ENCODE measurements around the gene PCDH12.
"Not testable (repeated sequence)": the region's sequence is repeated elsewhere in the genome, so short reads cannot be mapped to it uniquely, and the experiment has no call there.

PCDH12 gene

DNA sequence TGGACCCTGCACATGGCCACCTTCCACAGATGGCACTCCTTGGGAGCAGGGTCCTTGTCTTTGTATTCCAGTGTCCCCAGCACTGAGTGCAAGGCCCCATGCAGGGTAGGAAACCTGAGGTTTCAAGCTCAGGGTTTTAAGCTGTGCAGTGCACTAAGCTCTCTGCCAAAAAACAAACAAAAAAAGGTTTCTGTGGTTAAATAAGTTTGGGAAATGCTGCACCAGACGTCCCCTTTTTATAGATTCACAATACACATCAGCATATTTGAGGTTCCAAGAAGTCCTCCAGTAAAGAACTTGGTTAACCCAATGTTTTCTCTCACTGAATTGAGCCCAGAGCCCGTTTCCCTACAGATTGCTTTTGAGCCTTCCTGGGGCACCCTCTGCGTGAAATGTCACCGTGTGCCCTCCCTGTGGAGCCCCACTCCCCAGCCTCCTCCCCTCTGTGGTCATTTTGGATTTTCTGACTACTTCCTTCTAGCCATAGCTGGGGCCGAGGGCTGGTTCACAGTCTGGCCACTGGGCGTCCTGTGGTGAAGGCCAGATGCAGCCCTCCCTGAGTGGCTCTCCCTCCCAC lies 17.2 kb downstream of the PCDH12 start:
- no peak for DNase-seq (ENCODE audit: low read depth, low spot score)

DNA sequence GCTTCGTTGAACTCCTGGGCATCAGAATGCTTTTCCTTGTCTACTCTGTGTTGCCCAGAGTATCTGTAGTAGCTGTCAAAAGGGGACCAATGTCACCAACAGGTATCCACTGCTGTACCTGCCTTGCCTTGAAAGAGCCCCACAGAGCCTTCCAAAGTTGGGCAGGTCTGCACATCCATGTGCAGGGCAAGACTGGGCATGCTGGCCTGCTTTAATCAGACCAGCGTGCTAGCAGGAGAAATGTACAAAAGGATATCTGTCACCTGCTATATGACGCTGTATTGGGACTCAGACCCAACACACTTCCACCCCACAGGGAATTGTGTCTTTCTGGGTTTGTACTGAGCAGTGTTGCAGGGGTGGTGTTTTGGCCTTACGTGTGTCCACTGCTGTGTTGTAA lies 22.5 kb downstream of the PCDH12 start:
- no peak for DNase-seq (ENCODE audit: low read depth, low spot score)

DNA sequence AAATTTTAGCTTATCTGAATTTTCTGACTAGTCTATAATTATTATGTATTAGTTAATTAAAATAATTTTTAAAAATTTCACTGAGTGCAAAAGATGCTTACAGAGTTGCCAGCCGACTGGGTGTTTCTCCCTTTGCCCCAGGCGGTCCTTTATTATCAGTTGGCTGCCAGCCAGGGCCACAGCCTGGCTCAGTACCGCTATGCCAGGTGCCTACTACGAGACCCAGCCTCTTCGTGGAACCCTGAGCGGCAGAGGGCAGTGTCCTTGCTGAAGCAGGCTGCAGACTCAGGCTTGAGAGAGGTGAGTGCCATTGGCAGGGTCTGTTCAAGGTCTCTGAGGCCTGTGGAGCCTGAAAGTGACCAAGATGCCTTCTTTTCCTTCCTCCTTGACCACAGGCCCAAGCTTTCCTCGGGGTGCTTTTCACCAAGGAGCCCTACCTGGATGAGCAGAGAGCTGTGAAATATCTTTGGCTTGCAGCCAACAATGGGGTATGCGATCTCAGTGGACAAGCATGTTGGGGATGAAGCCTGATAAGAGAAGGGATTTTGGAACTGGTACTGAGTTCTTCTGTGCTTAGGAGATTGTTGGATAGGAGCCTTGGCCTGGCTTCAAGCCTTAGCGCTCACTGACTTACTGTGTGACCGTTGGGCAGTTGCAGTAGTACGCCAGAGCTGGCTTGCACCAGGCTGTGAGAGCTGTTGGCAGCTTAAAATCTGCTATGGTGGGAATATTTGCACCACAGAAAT lies 23.7 kb downstream of the PCDH12 start:
- DNase-seq (ENCODE audit: low read depth, low spot score): no peak

DNA sequence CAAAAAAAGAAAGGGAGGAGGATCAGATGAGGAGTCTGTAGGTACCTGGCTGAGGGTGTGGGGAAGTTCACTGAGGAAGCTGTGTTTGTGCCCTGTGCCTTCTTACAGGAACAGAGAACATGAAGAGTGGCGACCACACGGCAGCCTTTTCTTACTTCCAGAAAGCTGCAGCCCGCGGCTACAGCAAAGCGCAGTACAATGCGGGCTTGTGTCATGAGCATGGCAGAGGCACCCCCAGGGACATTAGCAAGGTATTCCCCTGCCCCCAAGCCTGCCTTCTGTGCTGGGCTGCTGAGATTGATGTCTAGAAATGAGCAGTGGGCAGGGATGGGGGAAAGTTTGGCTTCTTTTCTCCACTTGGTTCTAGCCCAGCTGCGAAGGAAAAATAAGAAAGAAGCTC lies 24.9 kb downstream of the PCDH12 start:
- DNase-seq (ENCODE audit: low read depth, low spot score): no peak

DNA sequence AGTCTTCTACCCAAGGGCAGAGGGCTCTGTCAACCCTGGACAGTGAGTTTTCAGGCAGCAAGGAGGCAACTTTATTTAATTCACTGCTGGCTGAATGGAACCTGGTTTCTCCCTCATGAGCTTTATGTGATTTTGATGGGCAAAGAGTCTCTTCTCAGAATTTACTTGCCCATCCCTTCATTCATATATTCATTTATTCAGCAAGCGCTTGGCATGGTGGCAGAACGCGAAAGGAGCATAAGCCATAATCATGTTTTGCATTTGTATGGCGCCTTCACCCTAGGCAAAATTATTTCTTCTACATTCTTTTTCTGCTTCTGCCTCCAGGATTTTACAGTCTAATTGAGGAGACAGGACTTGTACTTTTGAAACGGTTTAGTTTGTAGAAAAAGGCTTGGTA lies 26.3 kb downstream of the PCDH12 start:
- DNase-seq (ENCODE audit: low read depth, low spot score): no peak

DNA sequence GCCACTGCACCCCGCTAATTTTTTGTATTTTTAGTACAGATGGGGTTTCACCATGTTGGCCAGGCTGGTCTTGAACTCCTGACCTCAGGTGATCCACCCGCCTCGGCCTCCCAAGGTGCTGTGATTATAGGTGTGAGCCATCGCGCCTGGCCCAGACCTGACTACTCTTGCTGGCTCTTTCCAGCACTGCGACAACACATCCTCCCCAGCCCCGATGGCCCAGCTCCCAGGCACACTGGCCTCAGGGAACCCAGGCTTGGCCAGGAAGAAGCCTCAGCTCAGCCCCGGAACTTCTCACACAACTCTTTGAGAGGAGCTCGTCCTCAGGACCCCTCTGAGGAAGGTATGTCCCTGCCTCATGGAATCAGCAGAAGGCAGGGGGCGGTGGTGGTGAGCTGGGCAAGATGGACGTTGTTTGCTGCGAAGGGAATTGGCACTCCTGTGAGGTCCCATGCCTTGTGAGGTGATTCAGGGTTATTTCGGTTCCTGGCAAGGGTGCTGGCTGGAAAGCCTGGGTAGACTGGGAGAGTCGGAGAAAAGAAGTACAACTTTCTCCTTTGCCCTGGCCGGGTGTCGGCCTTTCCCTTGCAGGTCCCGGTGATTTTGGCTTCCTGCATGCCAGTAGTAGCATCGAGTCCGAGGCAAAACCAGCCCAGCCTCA lies 28.5 kb downstream of the PCDH12 start:
- no peak for DNase-seq (ENCODE audit: low read depth, low spot score)

DNA sequence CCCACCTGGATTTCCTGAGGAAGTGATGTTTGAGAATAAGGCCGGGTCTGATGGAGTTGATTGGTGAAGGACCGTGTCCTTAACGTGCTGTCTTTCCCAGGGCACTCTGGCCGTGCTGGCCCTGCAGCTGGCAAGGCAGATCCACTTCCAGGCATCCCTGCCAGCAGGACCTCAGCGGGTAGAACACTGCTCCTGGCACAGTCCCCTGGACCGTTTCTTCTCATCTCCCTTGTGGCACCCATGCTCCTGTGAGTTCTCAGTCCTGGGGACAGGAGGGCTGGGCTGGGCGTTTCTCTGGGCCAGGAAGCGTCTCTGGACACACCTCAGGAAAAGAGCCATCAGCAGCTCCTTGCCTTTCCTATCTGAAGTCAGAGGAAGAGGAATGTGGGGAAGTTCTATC lies 30.0 kb downstream of the PCDH12 start:
- no peak for DNase-seq (ENCODE audit: low read depth, low spot score)

DNA sequence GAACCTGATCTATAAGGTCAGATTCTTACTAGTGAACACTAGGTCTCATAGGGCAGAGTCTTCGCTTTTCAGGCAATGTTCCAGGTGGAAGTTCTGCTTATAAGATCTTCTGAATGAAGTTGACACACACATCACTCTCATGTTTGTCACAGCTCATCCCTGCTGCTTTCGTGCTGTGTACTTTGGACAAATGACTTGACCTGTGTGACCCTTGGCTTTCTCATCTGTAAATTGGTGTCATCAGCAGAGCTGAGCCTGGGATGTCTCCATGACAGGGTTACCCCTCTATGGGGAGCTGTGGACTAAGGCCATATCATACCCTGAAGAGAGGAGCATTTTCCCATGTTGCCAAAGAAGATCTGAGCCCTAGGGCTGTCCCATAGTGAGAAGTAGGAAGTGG lies 31.6 kb downstream of the PCDH12 start:
- DNase-seq (ENCODE audit: low read depth, low spot score): no peak

DNA sequence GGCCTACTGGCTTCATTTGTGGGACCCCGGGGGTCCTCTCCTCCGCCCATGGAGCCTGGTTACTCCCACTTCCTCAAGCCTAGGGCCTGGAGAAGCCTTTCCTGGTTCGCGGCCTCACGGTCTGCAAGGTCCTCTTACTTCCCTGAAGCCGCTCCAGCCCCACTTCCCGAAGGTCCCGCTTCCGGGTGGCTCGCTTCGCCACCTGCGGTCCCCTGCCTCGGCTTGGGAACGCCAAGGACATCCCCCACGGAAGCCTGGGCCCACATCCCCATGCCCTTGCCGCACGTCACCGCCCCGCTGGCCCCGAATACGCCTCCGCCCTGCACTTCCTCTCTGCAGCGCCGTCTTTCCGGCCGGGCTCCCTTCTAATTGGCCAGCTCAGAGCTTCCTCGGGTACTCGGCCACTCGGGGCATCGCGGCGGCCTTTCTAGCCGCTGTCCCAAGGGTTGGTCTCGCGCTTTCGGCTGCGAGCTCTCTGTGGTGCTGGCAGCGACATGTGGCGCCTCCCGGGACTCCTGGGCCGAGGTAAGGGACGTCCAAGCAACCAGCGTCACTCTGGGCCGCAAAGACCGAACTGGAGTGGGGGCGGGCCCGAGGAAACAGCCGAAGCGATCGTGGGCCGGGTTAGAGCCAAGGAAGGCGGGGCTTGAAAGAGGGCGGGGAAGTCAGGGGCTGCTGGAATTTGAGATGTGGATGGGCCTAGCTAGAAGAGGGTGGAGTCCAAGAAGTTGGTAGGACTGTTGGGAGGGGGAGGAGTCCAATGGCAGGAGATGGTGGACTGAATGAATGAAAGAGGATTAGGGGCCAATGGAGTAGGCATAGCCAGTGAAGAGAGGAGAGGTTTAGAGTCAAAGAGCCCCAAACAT lies 34.3 kb downstream of the PCDH12 start, which contains the start of gene DELE1:
DELE1 (plus strand) TSS at position 424 of the 866 bp plus-strand sequence; CDS start at position 495, 71 bp downstream.
- DNase-seq (ENCODE audit: low read depth, low spot score): peak; percentile 78

DNA sequence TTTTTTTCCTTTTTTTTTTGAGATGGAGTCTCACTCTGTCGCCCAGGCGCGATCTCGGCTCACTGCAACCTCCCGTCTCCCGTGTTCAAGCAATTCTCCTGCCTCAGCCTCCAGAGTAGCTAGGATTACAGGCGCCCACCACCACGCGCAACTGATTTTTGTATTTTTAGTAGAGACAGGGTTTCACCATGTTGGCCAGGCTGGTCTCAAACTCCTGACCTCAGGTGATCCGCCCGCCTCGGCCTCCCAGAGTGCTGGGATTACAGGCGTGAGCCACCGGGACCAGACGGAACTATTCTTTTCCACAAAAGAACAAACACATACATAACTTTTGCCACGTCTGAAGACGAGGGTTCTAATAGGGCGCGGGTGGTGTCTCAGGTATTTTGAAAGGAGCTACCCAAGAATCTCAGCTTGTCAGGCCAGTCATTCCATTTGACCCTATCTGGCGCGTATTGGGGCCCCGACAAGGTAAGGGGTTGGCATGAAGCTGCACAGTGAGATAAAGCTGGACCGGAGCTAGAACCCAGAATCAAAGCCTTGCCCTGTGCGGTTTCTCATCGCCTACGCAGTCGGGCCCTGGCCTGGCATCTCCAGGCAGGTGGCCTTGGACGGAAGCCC lies 35.1 kb downstream of the PCDH12 start:
- DNase-seq (ENCODE audit: low read depth, low spot score): not testable (repeated sequence)

DNA sequence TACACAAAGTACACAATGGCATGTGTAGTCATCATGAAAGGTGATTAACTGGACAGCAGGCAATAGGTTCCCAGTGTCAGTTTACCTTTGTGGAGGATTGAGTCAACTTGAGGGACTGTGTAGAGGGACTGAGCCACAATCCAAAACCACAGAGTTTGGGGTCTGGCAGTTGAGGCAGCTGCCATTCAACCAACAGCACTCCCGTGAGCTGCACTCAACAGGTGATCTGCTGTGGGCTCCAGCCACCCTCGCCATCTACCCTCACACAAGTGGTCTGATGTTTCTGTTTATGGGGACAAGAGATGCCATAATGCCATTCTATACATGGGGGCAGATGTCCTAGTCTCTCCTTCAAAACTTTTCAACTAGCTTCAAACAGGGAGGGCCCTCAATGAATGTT lies 37.2 kb downstream of the PCDH12 start:
- no peak for DNase-seq (ENCODE audit: low read depth, low spot score)

DNA sequence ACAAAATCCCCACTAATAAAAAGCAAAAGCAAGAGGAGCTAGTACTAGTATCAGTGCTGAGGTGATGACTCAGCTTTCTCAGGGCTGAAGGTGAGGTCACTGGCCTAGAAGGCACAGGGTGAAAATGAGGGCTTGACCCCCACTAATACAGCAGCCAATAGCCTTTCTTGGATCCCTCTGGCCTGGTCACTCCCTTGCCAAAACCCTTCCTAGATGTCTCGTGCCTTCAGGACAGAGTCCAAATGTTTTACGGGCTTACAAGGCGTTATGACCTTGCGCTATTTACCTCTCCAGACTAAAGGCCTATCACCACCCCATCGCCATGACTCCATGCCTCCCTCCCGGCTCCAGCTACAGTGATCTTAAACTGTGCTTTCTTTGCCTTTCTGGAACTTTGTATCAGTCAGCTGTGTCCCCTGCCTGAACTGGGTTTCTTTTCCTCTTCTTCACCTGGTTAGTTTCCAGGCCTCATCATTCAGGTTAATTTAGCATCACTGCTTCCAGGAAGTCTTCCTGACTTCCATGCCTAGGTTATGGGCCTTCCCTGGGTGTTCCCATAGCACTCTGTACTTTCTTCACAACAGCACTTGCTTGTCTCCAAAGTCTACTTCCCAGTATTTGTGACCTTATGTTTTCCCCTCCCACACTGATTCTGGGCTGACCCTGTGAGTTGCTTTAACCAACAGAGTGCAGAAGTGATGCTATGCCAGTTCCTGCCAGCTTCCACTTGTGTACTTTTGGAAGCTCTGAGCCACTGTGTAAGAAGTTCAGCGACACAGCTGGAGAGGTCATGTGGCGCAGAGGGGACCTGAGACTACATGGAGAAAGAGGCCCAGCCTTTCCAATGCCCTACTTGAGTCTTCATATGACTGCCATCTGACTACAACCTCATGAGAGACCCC lies 38.5 kb downstream of the PCDH12 start:
- no peak for DNase-seq (ENCODE audit: low read depth, low spot score)

DNA sequence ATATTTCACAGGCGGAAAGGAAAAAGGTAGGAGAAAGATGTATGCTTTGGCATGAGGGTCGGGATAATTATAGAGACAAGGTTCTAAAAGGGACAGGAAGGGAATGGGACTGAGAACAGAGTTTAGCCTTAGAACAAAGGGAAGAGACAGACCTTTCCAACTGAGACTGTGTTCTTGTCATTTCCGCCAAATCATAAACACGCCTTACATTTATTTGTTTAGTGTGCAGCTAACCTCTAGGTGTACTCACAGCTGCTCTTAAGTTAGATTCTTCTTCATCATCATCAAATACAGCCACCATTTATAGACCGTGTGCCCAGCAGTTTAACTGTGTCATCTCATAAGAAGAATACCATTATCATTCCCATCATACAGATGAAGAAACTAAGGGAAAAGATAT lies 40.2 kb downstream of the PCDH12 start:
- DNase-seq (ENCODE audit: low read depth, low spot score): no peak

DNA sequence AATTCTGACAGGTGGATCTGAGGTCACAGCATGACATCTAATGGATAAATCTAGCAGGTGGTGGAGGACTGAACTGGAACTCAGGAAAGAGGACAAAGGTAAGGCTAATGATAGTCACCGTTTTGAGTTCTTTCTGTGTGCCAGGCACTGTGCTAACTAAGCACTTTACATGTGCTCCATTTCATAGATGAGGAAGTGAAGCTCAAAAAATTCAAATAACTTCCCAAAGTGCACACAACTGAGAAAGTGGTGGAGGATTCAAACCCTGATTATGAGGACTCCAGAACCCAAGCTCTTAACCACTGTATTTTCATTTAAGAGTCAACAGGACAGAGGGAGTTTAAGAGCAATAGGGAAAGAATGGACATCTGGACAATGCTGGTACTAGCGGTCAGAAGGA lies 41.5 kb downstream of the PCDH12 start:
- no peak for DNase-seq (ENCODE audit: low read depth, low spot score)

DNA sequence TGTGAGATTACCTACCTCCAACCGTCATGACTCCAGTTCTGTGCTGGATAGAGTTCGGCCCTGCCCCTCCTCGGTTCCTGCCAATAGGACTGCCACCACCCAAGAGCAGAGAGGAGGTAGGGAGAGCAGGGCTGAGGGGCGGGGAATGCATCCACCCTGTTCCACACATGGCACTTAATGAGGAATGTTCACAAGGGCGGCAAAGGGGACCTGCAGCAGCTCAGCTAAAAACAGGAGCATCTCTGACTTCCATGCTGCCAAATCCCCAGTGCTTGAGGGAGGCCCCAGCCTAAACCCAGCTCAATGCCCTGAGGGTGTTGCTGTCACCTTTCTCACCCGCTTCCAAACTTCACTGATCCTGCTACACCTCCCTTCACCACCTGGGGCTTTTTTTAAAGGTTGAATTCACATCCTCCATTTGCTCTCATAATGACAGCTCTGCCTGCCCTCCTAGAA lies 42.1 kb downstream of the PCDH12 start:
- DNase-seq (ENCODE audit: low read depth, low spot score): no peak

DNA sequence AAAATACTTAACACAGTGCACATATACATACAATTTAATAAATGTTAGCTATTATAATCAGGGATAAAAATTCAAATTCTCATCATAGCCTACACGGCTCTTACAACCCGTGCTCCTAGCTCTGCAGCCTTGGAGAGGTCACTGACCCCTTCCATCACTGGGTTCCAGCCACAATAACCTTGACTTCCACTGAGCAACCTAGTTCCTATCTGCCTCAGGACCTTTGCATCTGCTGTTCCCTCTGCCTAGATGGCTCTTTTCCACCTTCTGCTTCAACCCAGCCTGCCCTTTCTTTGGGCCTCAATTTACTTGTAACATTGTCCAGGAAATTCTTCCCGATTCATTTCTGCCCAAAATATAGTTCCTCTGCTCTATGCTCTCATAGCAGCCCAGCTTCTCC lies 43.2 kb downstream of the PCDH12 start:
- no peak for DNase-seq (ENCODE audit: low read depth, low spot score)

DNA sequence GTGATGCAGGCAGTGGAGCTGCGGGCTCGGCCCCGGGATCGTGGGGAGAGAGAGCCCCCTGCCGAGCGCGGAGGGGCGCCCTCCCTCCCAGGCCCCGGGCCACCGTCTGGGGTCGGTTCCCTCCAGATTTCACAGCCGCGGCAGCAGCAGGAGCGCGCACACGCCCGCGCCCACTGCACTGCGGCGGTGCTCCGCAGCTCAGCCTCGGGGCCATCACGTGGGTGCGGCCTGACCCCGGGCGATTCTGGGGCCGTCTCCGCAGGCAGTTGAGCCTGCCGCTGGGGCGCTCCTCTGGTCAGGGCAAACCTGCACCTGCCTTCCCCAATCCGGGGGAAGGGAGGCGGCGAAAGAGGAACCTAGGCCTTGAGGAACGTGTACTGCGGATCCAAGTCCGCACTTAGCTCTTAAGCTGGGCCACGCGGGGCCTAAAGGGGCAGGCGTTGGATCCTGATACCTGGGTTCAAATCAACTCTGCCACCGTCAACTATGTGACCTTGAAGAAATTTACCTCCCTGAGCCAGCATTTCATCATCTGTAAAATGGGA lies 43.7 kb downstream of the PCDH12 start:
- no peak for DNase-seq (ENCODE audit: low read depth, low spot score)

DNA sequence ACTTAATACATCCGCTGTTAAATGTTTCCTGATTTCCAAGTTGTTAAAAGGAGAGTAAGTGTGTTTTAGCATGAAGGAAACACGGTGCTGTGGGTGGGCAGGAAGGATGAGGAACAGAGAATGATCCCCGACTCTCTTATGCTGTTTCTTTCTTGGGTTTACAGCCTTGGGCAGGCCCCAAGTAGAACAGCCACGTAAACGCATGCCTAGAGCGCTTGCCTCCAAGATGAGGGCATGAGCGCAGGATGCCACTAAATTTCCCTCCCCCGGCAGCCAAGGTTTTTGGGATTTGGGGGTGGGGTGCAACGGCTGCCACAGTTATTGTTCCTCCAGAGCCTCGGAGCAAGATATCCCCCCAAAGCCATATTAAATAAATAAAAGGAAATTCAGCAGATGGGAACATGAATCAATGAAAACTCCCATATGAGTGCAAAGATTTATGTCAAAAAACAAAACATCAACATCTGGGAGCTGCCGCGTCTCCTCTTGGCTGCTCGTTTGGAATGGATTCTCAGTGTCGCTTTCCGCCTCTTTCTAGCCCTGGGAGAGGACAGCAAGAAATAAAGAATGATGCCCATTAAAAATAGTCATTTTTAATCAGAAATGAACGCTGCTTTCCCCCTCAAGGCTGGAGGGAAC lies 44.3 kb downstream of the PCDH12 start:
- no peak for DNase-seq (ENCODE audit: low read depth, low spot score)

DNA sequence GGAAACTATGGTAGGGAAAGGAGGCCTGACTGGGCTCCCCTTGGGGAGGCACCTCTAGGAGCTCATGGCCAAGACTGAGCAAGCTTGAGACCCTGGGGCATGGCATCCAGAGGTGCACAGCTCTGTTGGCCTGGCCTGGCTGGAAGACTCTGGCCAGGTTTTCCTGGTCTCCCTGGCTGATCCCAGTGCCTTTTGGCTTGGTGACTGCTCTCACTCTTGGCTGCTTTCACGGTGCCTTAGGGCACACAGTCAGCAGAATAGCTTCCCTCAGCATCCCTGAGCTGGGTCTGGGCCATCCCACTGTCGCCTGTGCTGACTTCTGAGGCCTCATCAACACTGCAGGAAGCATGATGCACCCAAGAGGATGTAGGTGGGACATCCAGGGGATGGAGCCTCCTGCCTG lies 47.7 kb downstream of the PCDH12 start:
- DNase-seq (ENCODE audit: low read depth, low spot score): no peak

DNA sequence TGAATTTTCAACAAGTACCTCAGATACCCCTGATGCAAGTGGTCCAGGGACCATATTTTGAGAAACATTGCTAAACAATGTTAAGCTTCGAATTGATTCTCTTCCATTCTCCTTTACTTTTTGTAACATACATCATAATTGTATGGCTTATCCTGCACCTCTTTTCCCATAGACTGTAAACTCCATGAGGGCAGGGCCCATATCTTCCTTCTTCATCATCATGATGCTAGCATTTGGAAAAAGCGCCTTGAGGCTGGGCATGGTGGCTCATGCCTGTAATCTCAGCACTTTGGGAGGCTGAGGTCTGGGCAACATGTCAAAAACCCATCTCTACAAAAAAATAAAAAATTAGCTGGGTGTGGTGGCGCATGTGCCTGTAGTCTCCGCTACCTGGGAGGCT lies 48.8 kb downstream of the PCDH12 start:
- no peak for DNase-seq (ENCODE audit: low read depth, low spot score)

Measured in brain pericyte (primary cell).